ENCODE measurements around the gene CLNK.
"Not testable (repeated sequence)": the region's sequence is repeated elsewhere in the genome, so short reads cannot be mapped to it uniquely, and the experiment has no call there.

The CLNK gene

DNA sequence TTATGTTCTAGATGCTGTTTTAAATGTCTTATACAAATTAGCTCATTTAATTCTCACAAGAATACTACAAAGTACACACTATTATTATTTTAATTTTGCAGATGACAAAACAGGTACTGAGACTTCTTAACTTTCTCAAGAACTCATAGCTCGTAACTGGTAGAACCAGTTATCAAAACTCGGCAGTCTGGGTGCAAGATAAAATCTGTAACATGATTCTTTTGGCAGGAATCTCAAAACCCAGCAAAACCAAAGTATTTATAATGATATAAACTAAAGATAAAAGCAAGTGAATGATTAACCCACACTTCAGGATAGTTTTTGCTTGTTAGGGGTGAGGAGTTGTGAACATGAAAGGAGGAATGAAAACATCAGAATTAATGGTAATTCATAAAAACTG, 27.6 kb downstream of the CLNK start:
- peak; percentile 18 for DNase-seq

DNA sequence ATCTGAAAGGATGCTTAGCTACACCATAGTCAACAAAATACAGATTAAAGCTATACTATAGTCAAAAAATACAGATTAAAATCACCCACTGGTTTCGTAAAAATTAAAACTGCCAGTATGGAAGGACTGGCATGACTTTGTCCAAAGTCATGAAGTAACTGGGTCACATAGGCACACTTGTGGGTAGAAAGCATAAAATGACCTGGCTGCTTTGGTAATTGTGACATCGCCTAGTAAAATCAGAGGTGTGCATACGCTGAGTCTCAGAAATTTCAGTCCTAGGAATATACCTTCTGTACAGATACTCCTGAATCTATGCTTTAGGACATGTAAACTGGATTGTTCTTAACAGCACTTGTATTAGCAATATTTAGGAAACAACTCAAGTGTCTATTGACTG, 28.1 kb downstream of the CLNK start:
- no peak for DNase-seq

- DNase-seq, result peak; percentile 26
These were observed 28.6 kb downstream of the CLNK start for GRCh38 chr4:10655968-10656367.

DNA sequence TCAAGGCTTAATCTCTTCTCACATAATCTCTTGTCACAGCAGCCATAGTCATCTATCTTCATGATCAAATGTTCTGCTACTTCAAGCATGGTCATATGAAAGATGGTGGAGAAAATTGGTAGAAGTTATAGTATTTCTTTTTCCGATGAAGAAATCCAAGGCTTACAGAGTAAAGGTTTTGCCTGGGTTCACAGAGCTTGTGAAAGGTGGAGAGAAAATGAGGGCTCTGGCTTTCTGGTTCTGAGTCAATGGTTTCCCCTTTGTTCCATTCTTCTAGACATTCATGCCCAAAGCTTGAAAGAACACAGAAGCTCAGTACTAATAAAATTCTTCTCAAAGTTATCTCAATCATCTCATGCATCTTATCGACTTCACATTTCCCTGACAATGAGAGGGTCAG, 36.1 kb downstream of the CLNK start:
- DNase-seq, result no peak

DNA sequence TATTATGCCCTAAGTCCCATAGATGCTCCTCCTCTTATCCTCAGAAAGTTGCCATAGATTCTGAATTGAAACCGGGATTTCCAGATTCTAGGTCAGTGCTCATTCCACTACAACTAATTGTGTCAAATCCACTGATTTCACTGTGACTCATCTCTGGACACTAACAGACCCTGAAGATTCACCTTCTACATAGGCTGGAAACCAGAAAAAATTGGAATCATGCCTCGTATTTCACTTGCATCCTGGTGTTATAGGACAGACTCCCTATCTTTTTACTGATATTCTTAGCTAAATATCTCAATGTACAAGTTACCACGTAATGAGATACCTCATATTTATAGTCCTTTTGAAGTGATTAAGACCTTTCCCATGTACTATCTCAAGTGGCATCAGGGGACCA, 36.7 kb downstream of the CLNK start:
- DNase-seq, result no peak

- DNase-seq, result no peak
These were observed 40.8 kb downstream of the CLNK start for GRCh38 chr4:10643600-10644425.

GRCh38 chr4:10640561-10641201, 43.9 kb downstream of the CLNK start:
- DNase-seq, result no peak

GRCh38 chr4:10639664-10640063, 44.9 kb downstream of the CLNK start:
- DNase-seq, result no peak

DNA sequence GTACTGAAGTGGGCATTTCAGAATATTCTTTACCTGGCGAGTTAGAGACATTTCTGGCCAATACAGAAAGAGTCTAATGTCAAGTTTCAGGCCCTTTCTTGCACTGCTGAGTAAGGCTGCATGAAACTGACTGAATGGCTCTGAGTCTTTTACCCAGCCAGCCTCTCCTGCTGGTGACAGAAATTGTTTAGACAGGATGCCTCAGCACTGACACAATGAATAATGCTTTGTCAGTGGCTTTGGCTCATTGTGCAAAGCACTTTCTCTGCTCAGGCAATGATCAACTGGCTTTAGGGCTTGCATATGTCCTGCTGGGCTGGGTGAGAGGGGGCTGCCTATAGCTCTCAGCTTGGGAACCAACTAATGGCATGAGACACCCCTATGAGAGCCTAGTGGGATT, 45.5 kb downstream of the CLNK start:
- DNase-seq, result no peak

DNA sequence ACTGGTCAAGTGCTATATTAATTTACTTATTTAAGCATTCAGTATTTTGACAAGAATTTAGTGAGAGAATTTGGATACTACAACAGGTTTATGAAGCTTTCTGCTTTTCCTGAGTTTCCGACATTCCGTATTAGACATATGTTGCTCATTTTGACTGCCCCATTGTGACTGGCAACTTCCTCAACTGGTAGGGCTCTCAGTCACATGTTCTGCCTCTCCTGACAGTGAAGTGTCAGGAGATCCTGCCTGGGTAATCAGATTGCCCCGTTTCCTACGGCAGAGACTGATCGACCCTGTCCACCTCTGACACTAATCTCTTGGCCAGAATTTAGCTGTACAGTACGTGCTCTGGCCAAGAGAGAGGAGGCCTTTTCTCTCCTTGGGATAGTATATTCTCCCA, 49.5 kb downstream of the CLNK start:
- DNase-seq, result no peak

DNA sequence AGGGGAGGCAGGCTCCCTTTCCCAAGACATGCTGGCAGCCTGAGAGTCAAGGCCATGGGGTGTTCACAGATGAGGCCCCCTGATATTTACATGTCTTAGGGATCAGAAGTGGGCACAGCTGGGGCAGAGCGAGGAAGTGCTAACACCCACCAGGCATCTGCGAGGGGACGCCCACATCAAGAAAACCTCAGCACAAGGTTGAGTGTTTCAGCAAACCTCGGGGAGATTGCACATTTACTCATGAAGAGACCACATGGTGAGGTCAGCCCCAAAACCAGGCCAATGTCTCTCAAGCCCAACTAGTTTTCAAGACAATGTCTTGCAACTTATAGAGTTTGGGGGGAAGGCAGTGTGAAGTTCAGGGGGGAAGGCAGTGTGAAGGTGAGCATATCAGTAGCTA, 55.2 kb downstream of the CLNK start:
- no peak for DNase-seq

GRCh38 chr4:10625131-10625530, 59.4 kb downstream of the CLNK start:
- DNase-seq, result no peak

DNA sequence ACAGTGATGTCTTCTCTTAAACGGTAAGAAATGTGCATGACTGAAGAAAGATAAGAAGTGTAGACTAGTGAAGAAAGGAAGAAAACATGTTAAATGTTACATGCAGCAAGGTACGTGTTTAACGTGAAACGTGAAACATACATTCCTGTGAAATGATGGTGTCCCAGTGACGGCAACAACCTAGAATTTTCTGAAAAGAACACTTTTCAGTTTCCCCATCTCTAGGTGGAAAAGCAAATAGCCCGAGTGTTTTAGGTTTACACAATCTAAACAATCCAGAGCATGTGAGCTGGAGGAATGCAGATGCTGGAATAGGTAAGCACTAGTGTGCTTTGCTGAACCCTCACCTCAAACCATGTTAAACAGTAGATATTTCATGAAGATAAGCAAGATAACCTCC, 60.7 kb downstream of the CLNK start:
- DNase-seq, result no peak

DNA sequence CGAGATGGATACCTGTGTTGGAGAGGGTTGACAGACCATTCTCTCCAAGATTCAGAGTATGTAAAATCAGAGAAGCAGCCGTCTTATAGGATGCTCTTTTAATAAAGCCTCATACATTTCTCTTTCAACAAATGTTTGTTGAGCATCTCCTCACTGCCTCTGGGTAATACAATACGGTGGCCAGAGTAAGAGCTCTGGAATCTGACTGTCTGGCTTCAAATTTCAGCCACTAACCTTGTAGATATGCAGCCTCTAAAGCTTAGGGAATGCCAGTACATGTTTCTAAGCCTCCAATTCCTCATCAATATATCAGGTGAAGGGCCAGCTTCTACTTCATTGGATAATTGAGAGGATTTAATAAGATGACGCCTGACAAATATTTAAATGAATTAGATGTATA, 61.3 kb downstream of the CLNK start:
- no peak for DNase-seq

DNA sequence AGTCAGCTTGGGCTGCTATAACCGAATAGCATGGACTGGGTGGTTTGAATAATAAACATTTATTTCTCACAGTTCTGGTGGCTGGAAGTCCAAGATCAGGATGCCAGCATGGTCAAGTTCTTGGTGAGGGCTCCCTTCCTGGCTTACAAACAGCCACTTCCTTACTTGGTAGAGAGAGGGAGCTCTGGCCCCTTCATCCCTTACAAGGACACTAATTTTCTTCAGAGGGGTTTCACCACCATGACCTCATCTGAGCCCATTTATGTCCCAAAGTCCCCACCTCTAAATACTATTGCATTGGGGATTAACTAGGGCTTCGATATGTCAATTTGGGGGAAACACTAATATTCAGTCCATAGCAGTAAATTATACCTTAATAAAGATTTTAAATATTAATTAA, 61.8 kb downstream of the CLNK start:
- no peak for DNase-seq

DNA sequence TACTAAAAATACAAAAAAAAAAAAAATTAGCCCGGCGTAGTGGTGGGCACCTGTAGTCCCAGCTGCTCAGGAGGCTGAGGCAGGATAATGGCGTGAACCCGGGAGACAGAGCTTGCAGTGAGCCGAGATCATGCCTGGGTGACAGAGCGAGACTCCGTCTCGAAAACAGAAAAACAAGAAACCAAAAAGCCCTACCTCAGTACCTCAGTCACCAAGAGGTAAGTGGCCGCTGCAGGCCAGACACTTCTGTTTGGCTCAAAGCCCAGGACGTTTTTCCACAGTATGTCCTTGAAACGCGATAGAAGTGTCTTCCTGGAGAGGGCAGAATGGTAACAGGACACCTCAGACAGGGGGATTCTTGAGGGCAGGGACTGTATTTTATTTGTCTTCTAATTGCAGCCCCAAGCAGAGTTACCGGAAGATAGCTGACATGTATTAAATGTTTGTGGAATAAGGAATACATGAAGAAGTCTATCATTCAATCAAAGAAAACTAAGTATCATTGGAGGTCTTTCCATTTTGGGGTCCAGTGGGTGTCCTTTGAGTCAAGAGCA, 63.6 kb downstream of the CLNK start:
- no peak for DNase-seq

- DNase-seq, result no peak
These were observed 64.7 kb downstream of the CLNK start for GRCh38 chr4:10619855-10620254.

GRCh38 chr4:10619220-10619619, 65.3 kb downstream of the CLNK start:
- no peak for DNase-seq

DNA sequence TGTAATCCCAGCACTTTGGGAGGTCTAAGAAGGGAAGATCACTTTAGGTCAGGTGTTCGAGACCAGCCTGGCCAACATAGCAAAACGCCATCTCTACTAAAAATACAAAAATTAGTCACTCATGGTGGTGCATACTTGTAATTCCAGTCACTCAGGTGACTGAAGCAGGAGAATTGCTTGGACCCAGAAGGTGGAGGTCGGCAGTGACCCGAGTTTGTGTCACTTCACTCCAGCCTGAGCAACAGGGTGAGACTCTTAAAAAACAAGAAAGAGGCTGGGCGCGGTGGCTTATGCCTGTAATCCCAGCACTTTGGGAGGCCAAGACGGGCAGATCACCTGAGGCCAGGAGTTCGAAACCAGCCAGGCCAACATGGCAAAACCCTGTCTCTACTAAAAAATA, 69.6 kb downstream of the CLNK start:
- not testable (repeated sequence) for DNase-seq

- DNase-seq, result no peak
These were observed 70.6 kb downstream of the CLNK start for GRCh38 chr4:10613926-10614478.

DNA sequence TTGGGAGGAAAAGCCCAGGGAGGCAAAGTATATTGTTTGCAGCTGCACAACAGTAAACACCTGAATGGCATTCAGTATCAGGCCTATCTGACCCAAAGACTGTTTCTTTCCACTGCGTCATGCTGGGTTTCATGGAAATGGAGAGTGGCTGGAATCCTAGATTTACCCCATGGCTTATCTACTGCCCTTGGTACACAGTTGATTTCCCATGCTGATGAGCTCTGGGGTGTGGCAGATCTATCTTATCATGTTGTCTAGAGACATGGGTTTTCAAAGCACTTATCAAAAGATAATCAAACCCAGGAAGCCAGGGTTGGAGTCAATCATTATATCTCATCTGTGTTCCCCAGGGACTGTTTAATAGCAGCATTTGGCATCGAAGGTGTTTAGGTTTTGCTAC, 72.1 kb downstream of the CLNK start:
- DNase-seq, result no peak

- DNase-seq, result no peak
These were observed 72.9 kb downstream of the CLNK start for GRCh38 chr4:10611673-10612072.

DNA sequence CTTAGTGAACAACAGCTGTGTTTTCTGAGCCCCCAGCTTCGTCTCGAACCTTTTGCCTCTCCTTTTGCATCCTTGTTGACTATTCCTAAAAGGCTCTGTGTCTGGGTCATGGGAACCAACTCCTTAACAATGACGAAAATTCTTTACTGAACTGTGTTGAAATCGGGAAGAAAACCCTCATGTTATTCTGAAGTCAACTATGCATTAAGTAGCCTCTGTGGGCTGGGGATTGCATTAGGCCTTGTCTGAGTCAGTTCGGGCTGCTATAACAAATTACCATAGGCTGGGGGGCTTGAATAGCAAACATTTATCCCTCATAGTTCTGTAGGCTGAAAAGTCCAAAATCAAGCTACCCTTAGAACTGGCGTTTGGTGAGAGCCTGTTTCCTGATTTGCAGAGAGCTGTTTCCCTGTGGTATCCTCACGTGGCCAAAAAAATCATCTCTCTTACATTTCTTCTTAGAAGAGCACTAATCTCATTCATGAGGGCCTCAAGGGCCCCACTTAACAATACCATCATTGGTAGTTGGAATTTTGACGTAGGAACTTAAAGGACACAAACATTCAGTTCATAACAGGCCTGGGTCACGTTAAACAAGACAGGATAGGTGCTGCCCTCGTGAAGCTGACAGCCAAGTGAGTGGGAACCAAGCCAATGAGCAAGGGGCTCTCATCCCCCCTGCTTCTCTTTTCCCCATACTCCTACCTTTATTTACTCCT, 75.9 kb downstream of the CLNK start:
- DNase-seq, result no peak
